CD4-positive, alpha-beta T cell treated with Interleukin-15 for 1 hour (primary cell): ENCODE results near the gene IQCH.

Experiments
- DNase-seq: peaks from one replicate; pipeline ENCODE4 v3.0.0-alpha.2; 2020

The IQCH gene

DNA sequence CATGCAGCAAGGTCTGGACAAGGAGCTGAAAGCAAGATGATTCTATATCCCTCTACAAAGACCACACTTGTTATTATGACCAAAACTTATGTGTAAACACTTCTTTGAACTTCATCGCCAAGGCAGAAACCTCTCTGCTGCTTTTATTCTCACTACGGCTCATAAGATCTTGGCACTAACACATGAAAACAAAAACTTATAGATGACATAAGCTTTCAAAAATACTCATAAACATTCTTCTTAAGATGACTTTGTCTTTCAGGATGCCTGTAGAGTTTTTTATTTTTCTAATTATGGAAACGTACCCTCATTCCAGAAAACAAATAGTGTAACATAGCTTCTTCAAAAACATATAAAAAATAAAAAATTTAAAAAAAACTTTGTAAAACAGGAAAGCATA lies 253.8 kb downstream of the IQCH start:
- no peak for DNase-seq

GRCh38 chr15:67509918-67510317 lies 255.3 kb downstream of the IQCH start:
- DNase-seq: no peak

- no peak for DNase-seq
These were observed 256.1 kb downstream of the IQCH start for GRCh38 chr15:67510597-67511190.

DNA sequence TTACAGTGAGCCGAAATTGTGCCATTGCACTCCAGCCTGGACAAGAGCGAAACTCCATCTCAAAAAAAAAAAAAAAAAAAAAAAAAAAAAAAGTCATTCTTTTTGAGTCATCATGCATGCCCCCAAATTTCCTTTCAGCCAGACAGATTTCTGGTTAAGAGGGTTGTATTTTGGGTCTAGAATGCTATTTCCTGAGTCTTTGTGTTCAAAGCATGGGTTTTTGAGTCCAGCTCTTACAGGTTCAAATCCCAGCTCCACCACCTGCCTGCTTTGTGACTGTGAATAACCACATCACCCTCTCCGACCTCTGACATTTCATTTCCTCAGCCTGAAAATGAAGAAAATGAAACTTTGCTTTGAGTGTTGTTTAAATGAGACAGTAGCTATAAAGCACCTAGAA lies 257.0 kb downstream of the IQCH start:
- no peak for DNase-seq

DNA sequence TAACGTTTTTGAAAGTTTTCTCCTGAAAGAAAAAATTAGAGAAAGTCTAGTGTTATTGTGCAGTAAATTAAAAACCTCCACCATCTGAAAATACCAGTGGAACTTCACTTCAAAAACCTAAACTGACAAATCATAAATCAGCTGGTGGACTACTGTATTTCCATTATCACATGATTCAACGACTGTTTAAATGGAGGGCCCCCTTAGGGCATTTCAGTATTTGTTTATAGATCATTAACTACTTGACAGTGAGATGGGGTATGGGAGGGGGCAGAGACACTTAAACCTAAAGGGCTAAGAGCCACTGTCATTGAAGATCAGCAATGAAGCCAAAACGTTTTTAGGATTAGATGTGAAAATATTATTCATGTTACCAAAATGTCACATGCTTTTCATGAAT lies 257.6 kb downstream of the IQCH start:
- DNase-seq: no peak

- DNase-seq: no peak
These were observed 258.5 kb downstream of the IQCH start for GRCh38 chr15:67512933-67513714.

GRCh38 chr15:67515090-67515489 lies 260.5 kb downstream of the IQCH start:
- no peak for DNase-seq

DNA sequence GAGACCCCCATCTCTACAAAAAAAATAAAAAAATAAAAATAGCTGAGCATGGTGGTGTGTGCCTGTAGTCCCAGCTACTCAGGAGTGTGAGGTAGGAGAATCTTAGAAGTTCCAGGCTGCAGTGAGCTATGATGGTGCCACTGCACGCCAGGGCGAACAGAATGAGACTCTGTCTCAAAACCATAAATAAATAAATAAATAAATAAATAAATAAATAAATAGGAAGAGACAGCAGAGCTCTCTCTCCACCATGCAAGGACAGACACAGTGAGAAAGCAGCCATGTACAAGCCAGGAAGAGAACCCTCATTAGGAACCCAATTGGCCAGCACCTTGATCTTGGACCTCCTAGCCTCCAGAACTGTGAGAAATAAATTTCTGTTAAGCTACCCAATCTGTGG lies 261.0 kb downstream of the IQCH start:
- no peak for DNase-seq

- DNase-seq: no peak
These were observed 265.9 kb downstream of the IQCH start for GRCh38 chr15:67520321-67521028.

DNA sequence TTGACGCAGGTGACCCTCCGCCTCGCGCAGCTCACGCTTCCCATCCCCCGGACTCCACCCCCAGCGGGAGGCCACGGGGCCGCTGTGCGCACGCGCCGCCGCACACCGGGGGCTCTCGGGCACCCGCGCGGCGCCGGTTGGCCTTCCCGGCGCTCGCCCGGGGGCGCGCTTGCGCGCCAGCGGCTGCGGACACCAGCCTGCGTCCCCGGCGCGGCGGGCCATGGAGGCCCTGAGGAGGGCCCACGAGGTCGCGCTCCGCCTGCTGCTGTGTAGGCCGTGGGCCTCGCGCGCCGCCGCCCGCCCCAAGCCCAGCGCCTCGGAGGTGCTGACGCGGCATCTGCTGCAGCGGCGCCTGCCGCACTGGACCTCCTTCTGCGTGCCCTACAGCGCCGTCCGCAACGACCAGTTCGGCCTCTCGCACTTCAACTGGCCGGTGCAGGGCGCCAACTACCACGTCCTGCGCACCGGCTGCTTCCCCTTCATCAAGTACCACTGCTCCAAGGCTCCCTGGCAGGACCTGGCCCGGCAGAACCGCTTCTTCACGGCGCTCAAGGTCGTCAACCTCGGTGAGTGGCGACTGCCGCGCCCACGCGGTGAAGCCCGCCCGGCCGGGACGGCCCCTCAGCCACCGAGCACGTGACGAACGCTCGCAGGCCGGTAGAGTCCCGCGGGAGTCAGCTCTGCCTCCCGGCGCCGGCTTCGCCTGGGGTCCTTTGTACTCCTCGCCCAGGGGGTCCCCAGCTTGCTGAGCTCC lies 266.6 kb downstream of the IQCH start, which contains the start of gene C15orf61:
Gene C15orf61 (plus strand): TSS at position 103 of the 754 bp plus-strand sequence. CDS start 118 bp downstream, at position 221.
- DNase-seq: peak; percentile 87

- no peak for DNase-seq
These were observed 267.4 kb downstream of the IQCH start for GRCh38 chr15:67521783-67522568.

DNA sequence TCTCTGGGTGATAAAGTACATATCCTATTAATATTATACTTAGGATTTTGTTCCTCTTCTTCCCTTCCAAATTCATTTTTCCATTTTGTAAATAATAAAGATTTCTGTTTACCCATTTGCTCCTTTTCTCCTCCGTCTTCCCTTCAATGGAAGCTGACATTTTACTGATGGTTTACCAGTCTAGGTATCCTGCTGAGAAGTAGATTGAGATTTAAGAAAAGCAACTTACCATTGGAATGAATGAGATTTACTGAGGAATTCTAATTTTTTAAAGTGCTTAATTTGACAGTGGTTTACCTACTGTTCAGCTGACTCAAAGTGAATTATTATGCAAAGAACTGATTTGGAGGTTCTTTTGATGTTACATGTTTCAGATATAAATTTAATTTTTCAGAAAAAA lies 268.7 kb downstream of the IQCH start:
- no peak for DNase-seq

DNA sequence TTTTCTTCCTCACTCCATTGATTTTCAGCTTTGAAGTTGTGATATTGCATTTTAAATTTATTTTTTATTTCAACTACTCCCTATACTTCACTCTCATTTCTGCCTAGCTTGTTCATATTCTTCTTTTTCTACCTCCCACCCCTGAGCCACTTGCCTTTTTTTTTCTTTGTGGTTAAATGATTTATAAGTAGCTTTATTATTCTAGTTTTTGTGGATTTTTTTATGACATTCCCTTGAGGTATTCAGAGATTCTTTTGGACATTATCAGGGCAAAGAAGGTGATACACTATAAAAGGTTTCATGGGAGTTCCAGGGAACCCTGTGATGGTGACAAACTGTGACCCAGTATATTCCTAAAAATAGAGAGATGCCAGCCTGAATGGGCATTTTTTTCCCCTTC lies 269.6 kb downstream of the IQCH start:
- DNase-seq: no peak

- DNase-seq: no peak
These were observed 273.9 kb downstream of the IQCH start for GRCh38 chr15:67528513-67528912.

GRCh38 chr15:67531379-67531914 lies 276.9 kb downstream of the IQCH start:
- no peak for DNase-seq

- DNase-seq: no peak
These were observed 279.3 kb downstream of the IQCH start for GRCh38 chr15:67533873-67534272.

DNA sequence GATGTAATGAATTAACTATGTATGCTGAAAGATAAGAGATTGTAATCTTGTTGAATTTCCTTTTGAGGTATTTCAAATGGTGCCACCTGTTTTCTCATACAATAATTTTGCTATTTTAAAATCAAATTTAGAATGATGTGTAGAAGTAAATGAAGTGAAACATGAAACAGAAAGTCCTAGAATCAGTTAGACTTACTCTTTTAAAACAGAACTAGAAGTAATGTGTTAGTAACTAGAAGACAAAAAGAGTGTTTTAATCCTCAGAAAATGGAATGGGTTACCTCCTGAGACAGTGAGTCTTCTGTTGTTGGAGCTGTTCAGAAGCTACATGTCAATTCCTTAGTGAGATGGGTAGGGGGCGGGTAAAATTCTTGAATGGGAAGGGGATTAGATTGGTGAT lies 279.8 kb downstream of the IQCH start:
- no peak for DNase-seq

GRCh38 chr15:67537771-67538170 lies 283.2 kb downstream of the IQCH start:
- no peak for DNase-seq

GRCh38 chr15:67542420-67543347 lies 288.1 kb downstream of the IQCH start, which contains the start of gene MAP2K5:
TSS of gene MAP2K5 (plus strand) at chr15:67542703. CDS start at chr15:67543336, 633 bp downstream.
- peak; percentile 80 for DNase-seq

DNA sequence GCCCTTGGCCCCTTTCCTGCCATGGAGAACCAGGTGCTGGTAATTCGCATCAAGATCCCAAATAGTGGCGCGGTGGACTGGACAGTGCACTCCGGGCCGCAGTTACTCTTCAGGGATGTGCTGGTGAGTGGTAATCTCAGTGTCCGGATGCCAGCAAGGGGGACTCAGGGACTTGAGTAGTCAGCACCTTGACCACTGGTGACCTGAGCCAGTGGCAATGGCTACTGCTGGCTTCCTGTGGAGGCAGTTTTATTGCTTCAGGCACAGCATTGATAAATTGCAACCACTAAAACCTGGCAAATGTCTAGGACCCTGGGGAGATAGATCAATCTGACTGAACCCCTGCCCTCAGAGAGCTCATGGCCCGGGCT lies 288.7 kb downstream of the IQCH start:
- no peak for DNase-seq

DNA sequence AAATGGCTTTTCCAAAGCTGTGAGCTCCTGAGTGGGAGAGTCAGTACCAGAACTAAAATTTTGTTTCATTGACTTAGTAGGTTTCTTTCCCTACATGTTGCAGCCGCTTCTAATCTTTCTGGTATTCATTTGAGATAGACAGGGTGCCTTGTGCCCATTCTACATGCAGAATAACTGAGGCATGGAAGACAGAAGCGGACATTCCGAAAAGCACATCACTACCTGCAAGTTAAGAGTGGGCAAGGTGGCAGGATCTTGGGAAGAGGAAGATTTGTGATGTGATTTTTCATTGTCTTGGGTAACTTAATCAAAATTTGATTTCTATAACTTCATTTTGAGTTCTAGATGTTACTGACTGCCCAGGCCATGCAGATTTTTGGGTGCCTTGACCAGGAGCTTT lies 289.9 kb downstream of the IQCH start:
- DNase-seq: no peak
